Measurements from ENCODE around the gene CILP. TPM values are rescaled to one million over a fixed set of nuclear protein-coding genes. Genes with fewer than 3 reads are reported as not detected.

CILP gene
- polyA plus RNA-seq, 3 donors, result 0.13 TPM; not detected in 2

DNA sequence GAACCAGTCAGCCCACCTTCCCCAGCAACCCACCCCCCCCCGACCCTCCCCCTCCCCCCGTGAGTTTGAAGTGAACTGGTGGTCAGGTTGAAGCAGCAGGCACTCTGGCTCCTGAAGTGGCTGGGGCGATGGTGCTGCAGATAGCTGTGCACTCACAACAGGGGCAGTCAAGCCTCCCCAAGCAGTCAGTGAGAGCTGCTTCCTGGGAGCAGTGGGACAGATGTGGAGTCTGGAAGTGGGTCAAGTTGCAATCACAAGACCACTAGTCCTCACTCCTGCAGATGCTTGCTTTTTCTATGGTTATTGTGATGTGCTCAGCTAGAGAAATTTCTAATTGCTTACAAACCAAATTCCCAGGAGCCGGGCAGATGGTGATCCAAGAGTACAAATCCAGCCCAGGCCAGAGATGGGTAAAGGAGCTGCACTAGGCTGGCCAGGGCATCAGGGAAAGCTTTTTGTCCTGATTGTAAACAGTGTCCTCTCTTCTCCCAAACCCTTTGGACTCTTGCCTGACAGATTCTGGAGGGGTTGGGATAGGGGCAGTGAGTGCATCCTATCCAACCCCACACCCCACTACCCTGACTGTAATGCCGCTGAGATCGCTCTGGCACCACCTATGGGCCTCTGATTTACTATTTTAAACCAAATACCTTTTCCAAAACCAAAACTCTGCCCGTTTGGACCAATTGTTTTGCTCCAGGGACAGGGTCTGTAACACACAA is 16.3 kb downstream of the CILP start:
- Mint-ChIP-seq H3K9me3 (peaks cover 0 to 2% (median 0%) of the 10 kb centered on the region in 7 donors), H3K27ac (no peak overlapping the region), H3K4me3 (no peak overlapping the region), H3K27me3 (ENCODE audit: low read depth in 3 of 3) (peaks cover 0 to 3% (median 0%) of the 10 kb centered on the region in 3 donors), H3K4me1 (no peaks in the 10 kb centered on the region), H3K36me3 (no peaks in the 10 kb centered on the region)
- no peak overlapping the region for H2AFZ ChIP-seq (ENCODE audit: insufficient read depth, low read depth, low read length, poor library complexity, severe bottlenecking)
- intact Hi-C loops (cut with micrococcal nuclease), result no loop called here
- H3K79me2 ChIP-seq (ENCODE audit: insufficient read depth, low read length), result no peaks in the 10 kb centered on the region
- TF ChIP-seq, protein P1, sequence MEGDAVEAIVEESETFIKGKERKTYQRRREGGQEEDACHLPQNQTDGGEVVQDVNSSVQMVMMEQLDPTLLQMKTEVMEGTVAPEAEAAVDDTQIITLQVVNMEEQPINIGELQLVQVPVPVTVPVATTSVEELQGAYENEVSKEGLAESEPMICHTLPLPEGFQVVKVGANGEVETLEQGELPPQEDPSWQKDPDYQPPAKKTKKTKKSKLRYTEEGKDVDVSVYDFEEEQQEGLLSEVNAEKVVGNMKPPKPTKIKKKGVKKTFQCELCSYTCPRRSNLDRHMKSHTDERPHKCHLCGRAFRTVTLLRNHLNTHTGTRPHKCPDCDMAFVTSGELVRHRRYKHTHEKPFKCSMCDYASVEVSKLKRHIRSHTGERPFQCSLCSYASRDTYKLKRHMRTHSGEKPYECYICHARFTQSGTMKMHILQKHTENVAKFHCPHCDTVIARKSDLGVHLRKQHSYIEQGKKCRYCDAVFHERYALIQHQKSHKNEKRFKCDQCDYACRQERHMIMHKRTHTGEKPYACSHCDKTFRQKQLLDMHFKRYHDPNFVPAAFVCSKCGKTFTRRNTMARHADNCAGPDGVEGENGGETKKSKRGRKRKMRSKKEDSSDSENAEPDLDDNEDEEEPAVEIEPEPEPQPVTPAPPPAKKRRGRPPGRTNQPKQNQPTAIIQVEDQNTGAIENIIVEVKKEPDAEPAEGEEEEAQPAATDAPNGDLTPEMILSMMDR (IDR thresholded peaks at IDR 0.05), result no peak
- H3K27me3 ChIP-seq (ENCODE audit: control insufficient read depth in 2 of 2, insufficient read depth in 2 of 2, low read length in 2 of 2), result no peaks in the 10 kb centered on the region
- no peak overlapping the region for H3K4me3 ChIP-seq (replicated peaks in 1 of 3; ENCODE audit: low read depth in 2 of 3, low read length in 3 of 3)
- H3K36me3 ChIP-seq (replicated peaks in 1 of 2; ENCODE audit: control insufficient read depth in 1 of 2, insufficient read depth in 2 of 2, low read length in 2 of 2), result no peaks in the 10 kb centered on the region
- H3K9me3 ChIP-seq (replicated peaks in 1 of 2; ENCODE audit: control insufficient read depth in 1 of 2, insufficient read depth in 1 of 2, low read length in 2 of 2), result no peaks in the 10 kb centered on the region
- no peak for DNase-seq
- H3K4me2 ChIP-seq (replicated peaks; ENCODE audit: extremely low read depth, low read length, poor library complexity, severe bottlenecking), result no peak overlapping the region
- no peak overlapping the region for H3K27ac ChIP-seq (ENCODE audit: low read depth in 1 of 2, low read length in 2 of 2)
- WGBS (ENCODE audit: insufficient coverage), result no CpG with 5 or more reads among the region's 7 CpGs
- H3K9ac ChIP-seq (ENCODE audit: insufficient read depth, low read length, poor library complexity, severe bottlenecking), result no peak overlapping the region
- no peaks in the 10 kb centered on the region for H3K4me1 ChIP-seq (ENCODE audit: control insufficient read depth in 1 of 2, insufficient read depth in 2 of 2, low read length in 2 of 2)
- H4K20me1 ChIP-seq (ENCODE audit: insufficient read depth, low read length), result no peaks in the 10 kb centered on the region

DNA sequence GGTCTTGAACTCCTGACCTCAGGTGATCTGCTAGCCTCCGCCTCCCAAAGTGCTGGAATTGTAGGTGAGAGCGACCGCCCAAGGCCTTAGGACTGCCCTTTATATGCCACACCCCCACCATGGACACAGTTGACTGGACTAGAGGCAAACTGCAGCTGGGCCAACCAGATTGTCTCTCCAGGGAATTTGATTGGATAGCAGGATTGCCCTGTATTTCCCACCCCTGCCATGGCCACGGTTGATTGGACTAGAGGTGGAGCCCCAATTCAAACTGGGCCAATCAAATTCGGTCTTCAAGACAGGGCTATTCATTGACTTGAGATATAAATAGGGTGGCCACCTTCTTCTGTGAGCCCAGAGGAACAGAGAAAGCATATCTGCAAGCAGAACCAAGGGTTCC is 19.3 kb downstream of the CILP start:
- no peaks in the 10 kb centered on the region for H4K20me1 ChIP-seq (ENCODE audit: insufficient read depth, low read length)
- no peaks in the 10 kb centered on the region for H3K36me3 Mint-ChIP-seq
- H3K4me3 Mint-ChIP-seq, result no peak overlapping the region
- H3K4me1 ChIP-seq (ENCODE audit: control insufficient read depth in 1 of 2, insufficient read depth in 2 of 2, low read length in 2 of 2), result no peaks in the 10 kb centered on the region
- H3K4me2 ChIP-seq (replicated peaks; ENCODE audit: extremely low read depth, low read length, poor library complexity, severe bottlenecking), result no peak overlapping the region
- no peaks in the 10 kb centered on the region for H3K9me3 ChIP-seq (replicated peaks in 1 of 2; ENCODE audit: control insufficient read depth in 1 of 2, insufficient read depth in 1 of 2, low read length in 2 of 2)
- H3K9ac ChIP-seq (ENCODE audit: insufficient read depth, low read length, poor library complexity, severe bottlenecking), result no peak overlapping the region
- 94% methylated on average over 2 of the region's 5 CpGs for WGBS (ENCODE audit: insufficient coverage)
- no peak overlapping the region for H3K27ac ChIP-seq (ENCODE audit: low read depth in 1 of 2, low read length in 2 of 2)
- H3K36me3 ChIP-seq (replicated peaks in 1 of 2; ENCODE audit: control insufficient read depth in 1 of 2, insufficient read depth in 2 of 2, low read length in 2 of 2), result no peaks in the 10 kb centered on the region
- H3K9me3 Mint-ChIP-seq, result peaks cover 0 to 2% (median 0%) of the 10 kb centered on the region in 7 donors
- TF ChIP-seq, protein P1 (IDR thresholded peaks at IDR 0.05), result no peak
- no peak for DNase-seq
- intact Hi-C loops (cut with micrococcal nuclease), result no loop called here
- H3K27me3 Mint-ChIP-seq (ENCODE audit: low read depth in 3 of 3), result no peaks in the 10 kb centered on the region
- no peaks in the 10 kb centered on the region for H3K4me1 Mint-ChIP-seq
- no peaks in the 10 kb centered on the region for H3K27me3 ChIP-seq (ENCODE audit: control insufficient read depth in 2 of 2, insufficient read depth in 2 of 2, low read length in 2 of 2)
- no peaks in the 10 kb centered on the region for H3K79me2 ChIP-seq (ENCODE audit: insufficient read depth, low read length)
- H3K4me3 ChIP-seq (replicated peaks in 1 of 3; ENCODE audit: low read depth in 2 of 3, low read length in 3 of 3), result no peak overlapping the region
- no peak overlapping the region for H3K27ac Mint-ChIP-seq
- H2AFZ ChIP-seq (ENCODE audit: insufficient read depth, low read depth, low read length, poor library complexity, severe bottlenecking), result no peak overlapping the region
